Measurements from ENCODE around the gene FOSL1.
A peak's percentile ranks its signal among the peaks of the same experiment; 100 is the strongest.

Gene FOSL1

GRCh38 chr11:65885808-65886536 lies 14.2 kb downstream of the FOSL1 start:
- CTCF ChIA-PET, result interaction anchor here (0.6 to 2.6 kb wide), 5 partner anchors 15 to 103 kb away, joined by 4 to 14 read pairs (median 8); partner anchors contain the start of gene MUS81
- no peak for DNase-seq (ENCODE audit: extremely low spot score)
- no peak for TF ChIP-seq ARNT (IDR thresholded peaks at IDR 0.05)
- TF ChIP-seq SP1 (IDR thresholded peaks at IDR 0.05), result no peak
- TF ChIP-seq FOXK2 (IDR thresholded peaks at IDR 0.05), result no peak
- TF ChIP-seq ELF4 (IDR thresholded peaks at IDR 0.05), result no peak
- no peak for TF ChIP-seq LEF1 (IDR thresholded peaks at IDR 0.05; ENCODE audit: borderline replicate concordance)
- TF ChIP-seq FOXA1 (IDR thresholded peaks at IDR 0.05), result no peak
- TF ChIP-seq, protein P1, sequence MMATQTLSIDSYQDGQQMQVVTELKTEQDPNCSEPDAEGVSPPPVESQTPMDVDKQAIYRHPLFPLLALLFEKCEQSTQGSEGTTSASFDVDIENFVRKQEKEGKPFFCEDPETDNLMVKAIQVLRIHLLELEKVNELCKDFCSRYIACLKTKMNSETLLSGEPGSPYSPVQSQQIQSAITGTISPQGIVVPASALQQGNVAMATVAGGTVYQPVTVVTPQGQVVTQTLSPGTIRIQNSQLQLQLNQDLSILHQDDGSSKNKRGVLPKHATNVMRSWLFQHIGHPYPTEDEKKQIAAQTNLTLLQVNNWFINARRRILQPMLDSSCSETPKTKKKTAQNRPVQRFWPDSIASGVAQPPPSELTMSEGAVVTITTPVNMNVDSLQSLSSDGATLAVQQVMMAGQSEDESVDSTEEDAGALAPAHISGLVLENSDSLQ (IDR thresholded peaks at IDR 0.05), result no peak
- TF ChIP-seq SUZ12 (IDR thresholded peaks at IDR 0.05), result no peak
- POLR2A ChIA-PET, result interaction anchor here (0.9 to 12.4 kb wide), 4 partner anchors 22 to 174 kb away, joined by 3 to 289 read pairs (median 6); partner anchors contain the start of genes CFL1, EFEMP2, KAT5 and MUS81

DNA sequence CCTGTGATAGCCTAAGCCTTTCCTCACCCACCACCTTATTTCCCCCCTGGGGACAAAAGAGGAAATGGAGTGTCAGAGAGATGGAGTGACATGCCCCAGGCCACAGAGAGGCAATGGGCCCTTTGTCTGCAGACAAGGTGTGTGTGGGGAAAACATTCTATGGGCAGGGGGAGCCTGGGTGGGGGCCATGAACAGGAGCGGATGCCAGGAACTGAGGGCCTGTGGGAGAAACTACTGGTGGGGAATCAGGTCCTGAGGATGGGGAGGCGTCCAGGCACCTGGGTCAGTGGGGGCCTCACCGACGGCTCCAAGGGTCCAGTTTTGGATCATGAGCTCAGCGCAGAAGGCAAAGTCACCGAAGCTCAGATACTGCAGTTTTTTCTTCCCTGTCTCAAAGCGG lies 15.0 kb downstream of the FOSL1 start:
- no peak for DNase-seq (ENCODE audit: extremely low spot score)
- TF ChIP-seq ELF4 (IDR thresholded peaks at IDR 0.05) (no peak), FOXM1 (IDR thresholded peaks at IDR 0.05; ENCODE audit: borderline replicate concordance) (no peak), ARNT (IDR thresholded peaks at IDR 0.05) (no peak), NFRKB (IDR thresholded peaks at IDR 0.05) (no peak), L3MBTL2 (conservative IDR thresholded peaks at IDR 0.05) (no peak), FOXA1 (IDR thresholded peaks at IDR 0.05) (no peak), TARDBP (IDR thresholded peaks at IDR 0.05) (no peak), ZNF384 (IDR thresholded peaks at IDR 0.05) (no peak)
- TF ChIP-seq, protein P1 (IDR thresholded peaks at IDR 0.05), result no peak
- CTCF ChIA-PET, result interaction anchor here (0.6 to 2.6 kb wide), 16 partner anchors 10 to 179 kb away, joined by 3 to 14 read pairs (median 4); partner anchors contain the start of genes KAT5 and MUS81
- POLR2A ChIA-PET, result interaction anchor here (0.9 to 12.4 kb wide), 6 partner anchors 11 to 173 kb away, joined by 3 to 289 read pairs (median 4); partner anchors contain the start of genes CFL1, EFEMP2, KAT5 and MUS81

DNA sequence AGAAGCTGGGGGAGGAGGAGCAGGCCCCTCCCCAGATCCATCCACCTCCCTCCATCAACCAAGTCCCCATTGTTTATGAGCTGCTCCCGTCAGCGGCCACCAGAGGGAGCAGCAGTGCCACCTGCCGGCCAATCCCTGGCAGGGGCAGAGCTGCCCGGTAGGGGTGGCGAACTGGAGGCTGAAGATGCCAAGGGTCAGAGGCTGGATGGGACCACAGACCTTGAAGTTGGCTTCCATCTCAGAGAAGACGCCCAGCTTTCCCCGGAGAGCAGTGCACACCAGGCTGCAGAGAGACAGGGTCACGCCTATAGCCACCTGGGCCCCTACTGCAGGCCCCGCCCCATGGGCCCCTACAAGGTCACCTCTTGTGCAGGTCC lies 15.5 kb downstream of the FOSL1 start:
- DNase-seq (ENCODE audit: extremely low spot score), result peak; percentile 76
- ChIA-PET CTCF (interaction anchor here (0.5 to 2.6 kb wide), 18 partner anchors 10 to 185 kb away, joined by 3 to 14 read pairs (median 3); partner anchors contain the start of genes KAT5, MUS81 and PACS1), POLR2A (interaction anchor here (1.1 to 12.4 kb wide), 5 partner anchors 10 to 172 kb away, joined by 4 to 289 read pairs (median 5); partner anchors contain the start of genes CFL1, EFEMP2, KAT5 and MUS81)
- TF ChIP-seq FOXM1 (IDR thresholded peaks at IDR 0.05; ENCODE audit: borderline replicate concordance), result 0 out of 2 replicates have a peak, but pooled peaks have one; percentile 39
- TF ChIP-seq FOXK2 (IDR thresholded peaks at IDR 0.05), result no peak
- TF ChIP-seq, protein P1 (IDR thresholded peaks at IDR 0.05), result no peak
- no peak for TF ChIP-seq TARDBP (IDR thresholded peaks at IDR 0.05)
- TF ChIP-seq L3MBTL2 (conservative IDR thresholded peaks at IDR 0.05), result no peak

DNA sequence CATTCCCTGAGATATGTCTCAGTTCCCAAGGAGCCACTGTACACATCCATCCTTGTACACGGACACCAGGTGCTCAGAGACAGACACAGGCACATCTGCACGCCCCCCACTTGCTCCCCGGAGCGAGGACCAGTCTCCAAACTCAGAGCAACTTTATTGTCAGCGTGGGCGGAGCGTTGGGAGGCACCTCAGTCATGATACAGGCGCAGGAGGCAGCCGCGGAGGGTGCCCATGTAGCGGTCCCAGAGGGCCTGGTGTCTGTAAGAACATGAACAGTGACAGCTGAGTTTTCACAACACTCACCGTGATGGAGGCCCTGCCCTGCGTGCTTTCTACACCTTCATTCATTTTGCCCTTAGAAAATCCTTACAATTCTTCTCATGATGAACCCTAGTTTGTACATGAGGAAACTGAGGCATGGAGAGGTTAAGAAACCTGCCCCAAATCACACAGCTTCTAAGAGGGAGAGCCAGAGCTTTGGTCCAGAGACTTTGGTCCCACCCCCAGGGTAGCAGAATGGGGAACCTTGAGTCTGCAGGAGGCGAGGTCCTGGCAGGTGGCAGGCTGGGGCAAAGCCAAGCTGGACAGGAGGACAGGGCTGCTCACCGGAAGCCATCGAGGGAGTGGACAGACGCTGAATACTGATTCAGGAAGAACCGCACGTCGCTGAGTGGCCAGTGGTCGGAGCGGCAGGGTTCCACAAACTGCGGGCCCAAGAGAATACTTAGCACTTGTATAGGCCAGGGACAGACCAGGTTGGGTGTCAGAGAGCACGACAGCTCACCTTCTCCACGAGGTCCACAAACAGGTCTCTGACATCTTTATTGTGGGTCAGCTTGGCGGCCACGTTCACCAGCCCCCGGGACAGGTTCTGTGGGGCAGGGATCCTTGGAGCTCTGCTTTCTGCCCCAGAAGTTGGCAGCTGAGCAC lies 16.1 kb downstream of the FOSL1 start:
- TF ChIP-seq ELF4 (IDR thresholded peaks at IDR 0.05) (no peak), L3MBTL2 (conservative IDR thresholded peaks at IDR 0.05) (no peak), SUZ12 (IDR thresholded peaks at IDR 0.05) (no peak), FOXK2 (IDR thresholded peaks at IDR 0.05) (no peak), SP1 (IDR thresholded peaks at IDR 0.05) (no peak), NFRKB (IDR thresholded peaks at IDR 0.05) (no peak), TARDBP (IDR thresholded peaks at IDR 0.05) (no peak)
- DNase-seq (ENCODE audit: extremely low spot score), result no peak
- CTCF ChIA-PET, result interaction anchor here (0.5 to 2.6 kb wide), 16 partner anchors 10 to 186 kb away, joined by 3 to 14 read pairs (median 3); partner anchors contain the start of genes KAT5, MUS81 and PACS1
- POLR2A ChIA-PET, result interaction anchor here (1.1 to 12.4 kb wide), 4 partner anchors 10 to 172 kb away, joined by 4 to 289 read pairs (median 6); partner anchors contain the start of genes CFL1, EFEMP2, KAT5 and MUS81

DNA sequence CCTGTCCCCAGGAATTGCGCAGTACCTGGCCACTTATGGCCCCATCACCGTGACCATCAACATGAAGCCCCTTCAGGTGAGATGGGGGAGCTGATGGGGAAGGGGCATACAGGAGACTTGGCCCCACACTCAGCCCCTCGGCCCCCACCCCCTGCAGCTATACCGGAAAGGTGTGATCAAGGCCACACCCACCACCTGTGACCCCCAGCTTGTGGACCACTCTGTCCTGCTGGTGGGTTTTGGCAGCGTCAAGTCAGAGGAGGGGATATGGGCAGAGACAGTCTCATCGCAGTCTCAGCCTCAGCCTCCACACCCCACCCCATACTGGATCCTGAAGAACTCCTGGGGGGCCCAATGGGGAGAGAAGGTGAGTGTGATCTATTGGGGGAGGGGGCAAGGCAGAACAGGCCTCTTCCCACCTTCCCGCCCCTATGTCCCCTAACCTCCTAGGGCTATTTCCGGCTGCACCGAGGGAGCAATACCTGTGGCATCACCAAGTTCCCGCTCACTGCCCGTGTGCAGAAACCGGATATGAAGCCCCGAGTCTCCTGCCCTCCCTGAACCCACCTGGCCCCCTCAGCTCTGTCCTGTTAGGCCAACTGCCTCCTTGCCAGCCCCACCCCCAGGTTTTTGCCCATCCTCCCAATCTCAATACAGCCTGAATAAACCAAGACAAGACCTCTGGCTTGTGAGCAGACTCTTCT lies 17.0 kb downstream of the FOSL1 start:
- CTCF ChIA-PET, result interaction anchor here (0.5 to 2.6 kb wide), 3 partner anchors 22 to 108 kb away, joined by 3 to 12 read pairs (median 4); no protein-coding TSS in a partner anchor
- POLR2A ChIA-PET, result interaction anchor here (12.4 kb wide), 1 partner anchor 19 kb away, joined by 289 read pairs; the partner anchor contains the start of genes CFL1, EFEMP2 and MUS81
- TF ChIP-seq BHLHE40 (IDR thresholded peaks at IDR 0.05; ENCODE audit: borderline replicate concordance) (no peak), TARDBP (IDR thresholded peaks at IDR 0.05) (no peak), SUZ12 (IDR thresholded peaks at IDR 0.05) (no peak), HDGF (IDR thresholded peaks at IDR 0.05; ENCODE audit: borderline replicate concordance) (no peak), ARNT (IDR thresholded peaks at IDR 0.05) (no peak), FOXM1 (IDR thresholded peaks at IDR 0.05; ENCODE audit: borderline replicate concordance) (no peak), FOXK2 (IDR thresholded peaks at IDR 0.05) (no peak), NFRKB (IDR thresholded peaks at IDR 0.05) (no peak), ELF4 (IDR thresholded peaks at IDR 0.05) (no peak), L3MBTL2 (conservative IDR thresholded peaks at IDR 0.05) (no peak), ZNF384 (IDR thresholded peaks at IDR 0.05) (no peak), FOXA1 (IDR thresholded peaks at IDR 0.05) (no peak), LEF1 (IDR thresholded peaks at IDR 0.05; ENCODE audit: borderline replicate concordance) (no peak), CTBP1 (IDR thresholded peaks at IDR 0.05; ENCODE audit: borderline replicate concordance) (no peak), SP1 (IDR thresholded peaks at IDR 0.05) (no peak)
- TF ChIP-seq, protein P1 (IDR thresholded peaks at IDR 0.05), result no peak
- DNase-seq (ENCODE audit: extremely low spot score), result no peak
